Measurements from ENCODE around the gene SNAPC4. TPM values are rescaled to one million over a fixed set of nuclear protein-coding genes. Genes with fewer than 3 reads are reported as not detected.
A peak's percentile ranks its signal among the peaks of the same experiment; 100 is the strongest.

The SNAPC4 gene
- total RNA-seq, 1 experiment from 2014 or later = 10.8 TPM

DNA sequence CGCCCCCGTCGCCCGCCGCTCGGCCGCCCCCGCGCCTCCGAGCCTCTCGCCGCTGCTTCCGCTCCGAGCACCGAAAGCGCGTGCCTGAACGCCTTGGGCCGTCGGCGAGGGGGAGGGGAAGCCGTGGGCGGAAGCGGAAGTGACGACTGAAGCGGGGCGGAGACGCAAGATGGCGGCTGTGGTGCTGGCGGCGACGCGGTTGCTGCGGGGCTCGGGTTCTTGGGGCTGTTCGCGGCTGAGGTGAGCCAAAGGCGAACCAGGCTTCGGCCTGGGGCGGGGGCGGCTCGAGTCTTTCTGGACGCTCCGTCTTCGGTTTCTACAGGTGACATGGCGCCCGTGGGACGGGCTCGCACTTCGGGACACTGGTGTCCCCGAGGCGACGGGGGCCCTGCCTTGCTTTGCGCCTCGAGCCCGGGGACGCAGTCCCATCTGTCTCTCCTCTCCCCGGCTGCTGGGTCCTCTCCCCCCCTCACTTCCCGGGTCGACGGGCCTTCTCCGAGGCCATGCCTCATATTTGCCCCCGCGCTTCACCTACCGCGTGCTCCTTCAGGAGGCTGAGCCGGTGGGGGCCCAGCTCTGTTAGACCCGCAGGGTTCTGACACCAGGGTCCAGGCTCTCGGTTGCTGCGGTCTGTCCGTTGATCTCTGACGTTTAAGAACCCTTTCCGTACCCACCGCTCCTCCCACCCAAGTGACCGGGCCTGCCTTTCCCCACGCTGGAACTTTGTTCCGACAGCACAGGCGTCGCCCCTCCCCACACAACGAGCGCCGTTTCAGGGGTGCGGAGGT is 10.7 kb upstream of the SNAPC4 start, which contains the start of the genes ENTR1 and PMPCA:
Gene ENTR1 (minus strand): TSS at position 115 of the 788 bp plus-strand sequence. CDS start 217 bp downstream, outside the sequence.
Gene PMPCA (plus strand): TSS at position 159 of the 788 bp plus-strand sequence. CDS start 11 bp downstream, at position 170.
- DNase-seq (ENCODE audit: low read depth, low spot score) (peak; percentile 33), ATAC-seq (peak; percentile 93)
- in situ Hi-C loops (cut with HindIII; ENCODE audit: low pct_unique_long_range_greater_than_20kb, low sequenced_read_pairs) (no loop called here), intact Hi-C loops (cut with micrococcal nuclease; ENCODE audit: unreplicated experiment) (no loop called here)
- no peaks in the 10 kb centered on the region for H3K9me3 ChIP-seq (ENCODE audit: control insufficient read depth, insufficient read depth, low read depth, low read length)
- TF ChIP-seq CTCF (IDR thresholded peaks at IDR 0.05) (no peak), TCF7L2 (IDR thresholded peaks at IDR 0.05; ENCODE audit: low read depth, low read length) (no peak), POLR2AphosphoS5 (IDR thresholded peaks at IDR 0.05; ENCODE audit: low read depth, low read length) (peak; percentile 85), SIN3A (IDR thresholded peaks at IDR 0.05; ENCODE audit: borderline replicate concordance, insufficient read depth, low read depth, low read length) (peak; percentile 71; the same call in 1 of the 2 replicates), REST (IDR thresholded peaks at IDR 0.05; ENCODE audit: insufficient read depth in 1 of 2, low read depth in 2 of 2, low read length in 1 of 2) (no peak)
- H3K4me1 ChIP-seq (ENCODE audit: control insufficient read depth, insufficient read depth, low read length) = peaks cover 6% of the 10 kb centered on the region
- ChIA-PET CTCF (no interaction called here), POLR2A (no interaction called here)
- peak within 1 kb of the TSS; percentile 89 for H3K27ac ChIP-seq (ENCODE audit: low read length)
- H3K4me3 ChIP-seq (ENCODE audit: low read depth in 2 of 2, low read length in 2 of 2) = peak within 1 kb of the TSS; percentile 87 to 93
- H3K36me3 ChIP-seq (ENCODE audit: control insufficient read depth, insufficient read depth, low read length) = peaks cover 11% of the 10 kb centered on the region
- BruUV-seq (replicated peaks) = no TSS peak
- no peaks in the 10 kb centered on the region for H3K27me3 ChIP-seq (ENCODE audit: control insufficient read depth, insufficient read depth, low read length)

- Histone ChIP-seq H3K36me3 (ENCODE audit: control insufficient read depth, insufficient read depth, low read length) (peaks cover 11% of the 10 kb centered on the region), H3K9me3 (ENCODE audit: control insufficient read depth, insufficient read depth, low read depth, low read length) (no peaks in the 10 kb centered on the region), H3K27ac (ENCODE audit: low read length) (peak overlapping the region; percentile 89), H3K4me1 (ENCODE audit: control insufficient read depth, insufficient read depth, low read length) (peaks cover 6% of the 10 kb centered on the region), H3K4me3 (ENCODE audit: low read depth in 2 of 2, low read length in 2 of 2) (peak overlapping the region; percentile 65 to 93), H3K27me3 (ENCODE audit: control insufficient read depth, insufficient read depth, low read length) (no peaks in the 10 kb centered on the region)
- intact Hi-C loops (cut with micrococcal nuclease; ENCODE audit: unreplicated experiment) (no loop called here), in situ Hi-C loops (cut with HindIII; ENCODE audit: low pct_unique_long_range_greater_than_20kb, low sequenced_read_pairs) (no loop called here)
- POLR2A ChIA-PET = no interaction called here
- CTCF ChIA-PET = no interaction called here
- no peak for TF ChIP-seq TCF7L2 (IDR thresholded peaks at IDR 0.05; ENCODE audit: low read depth, low read length)
- TF ChIP-seq REST (IDR thresholded peaks at IDR 0.05; ENCODE audit: insufficient read depth in 1 of 2, low read depth in 2 of 2, low read length in 1 of 2) = no peak
- no peak for TF ChIP-seq CTCF (IDR thresholded peaks at IDR 0.05)
- TF ChIP-seq POLR2AphosphoS5 (IDR thresholded peaks at IDR 0.05; ENCODE audit: low read depth, low read length) = no peak
- peak; percentile 44; the same call in 1 of the 2 replicates for TF ChIP-seq SIN3A (IDR thresholded peaks at IDR 0.05; ENCODE audit: borderline replicate concordance, insufficient read depth, low read depth, low read length)
- DNase-seq (ENCODE audit: low read depth, low spot score) (no peak), ATAC-seq (peak; percentile 43)
- BruUV-seq (replicated peaks) = no TSS peak
Measured at GRCh38 chr9:136409557-136410455, 9.8 kb upstream of the SNAPC4 start.
